HepG2 (cell line): ENCODE data around the gene FAM110D. TPM values are rescaled to one million over a fixed set of nuclear protein-coding genes. Genes with fewer than 3 reads are reported as not detected.

Experiments used
- ATAC-seq: fragments of 200-7000 bp; cut with Tn5 transposase; 3 replicates; pipeline ENCODE4 v1.9.1; 2020; ENCODE audit warnings: mild to moderate bottlenecking, moderate library complexity
- Bru-seq: library from RNA; stranded (reverse); fragments of 400-500 nt; gene quantifications from one replicate; lab custom pipeline; 2021; lab: Mats Ljungman, UMichigan
- BruChase-seq, 2 experiments: library from RNA; stranded (reverse); fragments of 400-500 nt; gene quantifications; one replicate each; lab custom pipeline; 2021; lab: Mats Ljungman, UMichigan
- BruUV-seq: library from RNA; stranded (reverse); fragments of 400-500 nt; replicated peaks from 2 replicates; lab custom pipeline; 2021; lab: Mats Ljungman, UMichigan
- CTCF ChIA-PET: fragments of 300-600 bp; formaldehyde crosslinking; extraction: SDS; loops from one replicate; lab custom pipeline; 2021; ENCODE audit warnings: low total read pairs, inconsistent platforms, low intra/inter-chr PET ratio; lab: Yijun Ruan, JAX
- POLR2A ChIA-PET: fragments of 350-600 bp; sonication (Branson Sonifier 250); formaldehyde crosslinking; loops from one replicate; lab custom pipeline; 2020; ENCODE audit warnings: antibody characterized with exemption, inconsistent platforms; lab: Yijun Ruan, JAX
- DNase-seq: peaks from one replicate; pipeline ENCODE4 v3.0.0-alpha.2; 2015; ENCODE audit warnings: low spot score
- FAIRE-seq: peaks from 3 replicates; lab custom pipeline; 2011; peaks lifted over from hg19 to GRCh38; lab: Jason Lieb, UNC
- H2AFZ ChIP-seq: one replicate; pipeline ENCODE4 v1.6.1; 2011; ENCODE audit warnings: low read length, inconsistent platforms
- H3K27ac ChIP-seq: fragments of 300-600 bp; 3 replicates; pipeline ENCODE4 v1.8.0; 2011; ENCODE audit warnings: mixed run types, mild to moderate bottlenecking, mixed read lengths, low read length, inconsistent platforms; ENCODE audit not compliant: insufficient read depth; ENCODE audit errors: extremely low read length
- H3K27me3 ChIP-seq, 2 experiments: fragments of 200-600 bp in 1 of 2; 2 replicates in 1 of 2; 3 replicates in 1 of 2; pipeline versions ENCODE4 v1.6.0 to v1.8.0; 2011; ENCODE audit warnings: low read length in 2 of 2, mild to moderate bottlenecking in 2 of 2, moderate library complexity in 2 of 2, inconsistent platforms in 1 of 2; ENCODE audit not compliant: insufficient read depth in 2 of 2, control insufficient read depth in 1 of 2
- H3K36me3 ChIP-seq, 2 experiments: fragments of 200-600 bp in 1 of 2; replicated peaks in 1 of 2; 2 replicates in 1 of 2; 3 replicates in 1 of 2; pipeline versions ENCODE4 v1.5.1 to v1.8.0; 2011; ENCODE audit warnings: low read length in 2 of 2, inconsistent platforms in 1 of 2; ENCODE audit not compliant: insufficient read depth in 2 of 2, control insufficient read depth in 1 of 2
- H3K4me1 ChIP-seq: 2 replicates; pipeline ENCODE4 v1.5.1; 2012; ENCODE audit warnings: low read length, inconsistent platforms; ENCODE audit not compliant: insufficient read depth
- H3K4me2 ChIP-seq: 2 replicates; pipeline ENCODE4 v1.6.0; 2011; ENCODE audit warnings: low read depth, low read length, inconsistent platforms
- H3K4me3 ChIP-seq, 3 experiments: fragments of 200-600 bp in 1 of 3; sonication (generic), shearing (Covaris generic) in 1 of 3; replicated peaks in 1 of 3; 2 replicates each; pipeline ENCODE4 v1.5.1; 2011 to 2016; ENCODE audit warnings: low read length in 3 of 3, inconsistent platforms in 2 of 3, low read depth in 2 of 3, mild to moderate bottlenecking in 2 of 3, control low read depth in 1 of 3, mixed read lengths in 1 of 3; ENCODE audit not compliant: insufficient read depth in 1 of 3
- H3K79me2 ChIP-seq: one replicate; pipeline ENCODE4 v1.6.1; 2011; ENCODE audit warnings: low read length, inconsistent platforms; ENCODE audit not compliant: insufficient read depth
- H3K9ac ChIP-seq: 2 replicates; pipeline ENCODE4 v1.6.0; 2011; ENCODE audit warnings: mild to moderate bottlenecking, low read depth, low read length, inconsistent platforms; ENCODE audit not compliant: insufficient read depth
- H3K9me3 ChIP-seq: 2 replicates; pipeline ENCODE4 v1.5.1; 2012; ENCODE audit warnings: mild to moderate bottlenecking, low read length
- H4K20me1 ChIP-seq: 2 replicates; pipeline ENCODE4 v1.6.0; 2011; ENCODE audit warnings: inconsistent platforms, mild to moderate bottlenecking, low read length, moderate library complexity; ENCODE audit not compliant: insufficient read depth
- SATB2 ChIP-seq: sonication (generic); formaldehyde crosslinking; IDR thresholded peaks from 2 replicates; pipeline ENCODE4 v1.5.0; 2020; ENCODE audit warnings: missing genetic modification reagents
- ZNF652 ChIP-seq: IDR thresholded peaks from 2 replicates; pipeline ENCODE4 v1.6.1; 2016; ENCODE audit warnings: low read depth, borderline replicate concordance
- WGBS: methylation state at CpG from one replicate; pipeline ENCODE4 v1.1.6; 2017; ENCODE audit warnings: low lambda C conversion rate; 5-methylcytosine and 5-hydroxymethylcytosine counted together
- in situ Hi-C: cut with HindIII; loops from 2 replicates; pipeline ENCODE4 v1.10.0; 2017; ENCODE audit warnings: low pct_unique_long_range_greater_than_20kb; ENCODE audit not compliant: extremely low pct_ligation_motif_present
- intact Hi-C: fragments of 100-400 bp; cut with micrococcal nuclease; formaldehyde crosslinking; loops from one replicate; pipeline ENCODE4 v1.10.0; 2022; ENCODE audit not compliant: unreplicated experiment
- long read RNA-seq, 2 experiments: library from RNA in 1 of 2; library from polyadenylated mRNA in 1 of 2; stranded (forward) in 1 of 2; unstranded in 1 of 2; transcript quantifications; one replicate each; pipeline ENCODE4 v2.0.0, GENCODE V29; 2019 to 2022
- polyA minus RNA-seq, 3 experiments: library from RNA; depleted of rRNA, polyadenylated mRNA; stranded (reverse); fragments of >200 nt; gene quantifications; 2 replicates each; pipeline ENCODE4 v1.2.3, GENCODE V29; 2011; ENCODE audit warnings: low replicate concordance in 1 of 3
- polyA plus RNA-seq, 8 experiments: library from polyadenylated mRNA; depleted of rRNA in 3 of 8; stranded (reverse) in 7 of 8; unstranded in 1 of 8; fragments of >200 nt; fragmentation: Illumina TruSeq in 4 of 8; extraction: Trizol in 4 of 8; gene quantifications; 2 replicates each; pipeline versions ENCODE4 v1.2.1 to v1.2.3, GENCODE V29; 2011 to 2016; ENCODE audit warnings: low read depth in 4 of 8, missing spikeins in 1 of 8, mixed read lengths in 1 of 8; ENCODE audit not compliant: insufficient read depth in 1 of 8
- total RNA-seq, 5 experiments: library from RNA; depleted of rRNA; stranded (reverse); fragments of >200 nt; fragmentation: Illumina TruSeq; extraction: Trizol; gene quantifications; 2 replicates each; pipeline ENCODE4 v1.2.3, GENCODE V29; 2016; ENCODE audit warnings: low read depth in 1 of 5

Gene FAM110D
- total RNA-seq (2016; rRNA removed; fragmentation: Illumina TruSeq; extraction: Trizol) (not detected in 2 replicates), polyA plus RNA-seq (2011; rRNA removed) (not detected in 2 replicates), polyA minus RNA-seq (2011; rRNA and poly(A)+ RNA removed; ENCODE audit: low replicate concordance) (0.07 TPM in 1 of 2 replicates, not detected in the other), Bru-seq, nascent RNA (not detected), BruChase-seq, experiment 1, labeled RNA remaining after a 6-hour chase (percentile 13 among the genes with signal in this experiment), BruChase-seq, experiment 2, labeled RNA remaining after a 2-hour chase (not detected)
- not detected in 2 replicates for total RNA-seq (2016; cell fraction: cytosol; rRNA removed; fragmentation: Illumina TruSeq; extraction: Trizol; ENCODE audit: low read depth)
- not detected in 2 replicates for total RNA-seq (2016; cell fraction: insoluble cytoplasmic fraction; rRNA removed; fragmentation: Illumina TruSeq; extraction: Trizol)
- not detected in 2 replicates for total RNA-seq (2016; cell fraction: membrane; rRNA removed; fragmentation: Illumina TruSeq; extraction: Trizol)
- not detected in 2 replicates for total RNA-seq (2016; cell fraction: nucleus; rRNA removed; fragmentation: Illumina TruSeq; extraction: Trizol)
- not detected in 2 replicates for polyA plus RNA-seq (2011; cell fraction: cytosol; rRNA removed)
- not detected in 2 replicates for polyA plus RNA-seq (2011; cell fraction: nucleus; rRNA removed)
- polyA plus RNA-seq (2012): not detected in 2 replicates
- not detected in 2 replicates for polyA plus RNA-seq (2016; cell fraction: cytosol; fragmentation: Illumina TruSeq; extraction: Trizol; ENCODE audit: low read depth)
- polyA plus RNA-seq (2016; cell fraction: insoluble cytoplasmic fraction; fragmentation: Illumina TruSeq; extraction: Trizol; ENCODE audit: low read depth): not detected in 2 replicates
- polyA plus RNA-seq (2016; cell fraction: membrane; fragmentation: Illumina TruSeq; extraction: Trizol; ENCODE audit: low read depth): not detected in 2 replicates
- not detected in 2 replicates for polyA plus RNA-seq (2016; cell fraction: nucleus; fragmentation: Illumina TruSeq; extraction: Trizol; ENCODE audit: insufficient read depth, low read depth)
- polyA minus RNA-seq (2011; cell fraction: cytosol; rRNA and poly(A)+ RNA removed): not detected in 2 replicates
- 0.13 and 0.25 TPM in 2 replicates for polyA minus RNA-seq (2011; cell fraction: nucleus; rRNA and poly(A)+ RNA removed)
- long read RNA-seq, experiment 1: 0 reads
- long read RNA-seq, experiment 2: 0 reads

- FAIRE-seq (no peak), ATAC-seq (no peak), DNase-seq (no peak)
- ChIA-PET POLR2A (no interaction called here), CTCF (no interaction called here)
- peaks cover 14 to 69% of the 10 kb centered on the region in 2 experiments; a peak in 4 of 5 replicates for H3K27me3 ChIP-seq
- peaks cover 30% of the 10 kb centered on the region for H3K4me1 ChIP-seq
- no peaks in the 10 kb centered on the region for H4K20me1 ChIP-seq
- no peak within 1 kb of the TSS for H3K4me2 ChIP-seq
- H3K9ac ChIP-seq: no peak within 1 kb of the TSS
- 8% methylated on average over 6 of the region's 6 CpGs for WGBS
- H2AFZ ChIP-seq: no peak within 1 kb of the TSS
- intact Hi-C loops: no loop called here
- H3K4me3 ChIP-seq: no peak within 1 kb of the TSS
- no peak within 1 kb of the TSS for H3K27ac ChIP-seq
- no peaks in the 10 kb centered on the region for H3K36me3 ChIP-seq
- no peaks in the 10 kb centered on the region for H3K9me3 ChIP-seq
- BruUV-seq: no TSS peak
- TF ChIP-seq SATB2 (CRISPR knock-in tag): no peak
- TF ChIP-seq ZNF652 (CRISPR knock-in tag): 0 out of 2 replicates have a peak, but pooled peaks have one; percentile 50
- in situ Hi-C loops: loop anchor here (10.0 kb wide), 1 partner anchor 54 kb away; no protein-coding TSS in a partner anchor
- H3K79me2 ChIP-seq: no peaks in the 10 kb centered on the region
Observed at GRCh38 chr1:26158908-26159742, at the start of gene FAM110D. FAM110D (plus strand) TSS chr1:26159079; CDS start chr1:26161292, 2,213 bp downstream.
